GM18858 (cell line): Measurements from ENCODE around the gene ECE1.

Experiments used
- ATAC-seq: cut with Tn5 transposase; IDR thresholded peaks from one replicate; pipeline ENCODE4 v1.9.1; 2021; ENCODE audit not compliant: unreplicated experiment

ECE1 gene

DNA sequence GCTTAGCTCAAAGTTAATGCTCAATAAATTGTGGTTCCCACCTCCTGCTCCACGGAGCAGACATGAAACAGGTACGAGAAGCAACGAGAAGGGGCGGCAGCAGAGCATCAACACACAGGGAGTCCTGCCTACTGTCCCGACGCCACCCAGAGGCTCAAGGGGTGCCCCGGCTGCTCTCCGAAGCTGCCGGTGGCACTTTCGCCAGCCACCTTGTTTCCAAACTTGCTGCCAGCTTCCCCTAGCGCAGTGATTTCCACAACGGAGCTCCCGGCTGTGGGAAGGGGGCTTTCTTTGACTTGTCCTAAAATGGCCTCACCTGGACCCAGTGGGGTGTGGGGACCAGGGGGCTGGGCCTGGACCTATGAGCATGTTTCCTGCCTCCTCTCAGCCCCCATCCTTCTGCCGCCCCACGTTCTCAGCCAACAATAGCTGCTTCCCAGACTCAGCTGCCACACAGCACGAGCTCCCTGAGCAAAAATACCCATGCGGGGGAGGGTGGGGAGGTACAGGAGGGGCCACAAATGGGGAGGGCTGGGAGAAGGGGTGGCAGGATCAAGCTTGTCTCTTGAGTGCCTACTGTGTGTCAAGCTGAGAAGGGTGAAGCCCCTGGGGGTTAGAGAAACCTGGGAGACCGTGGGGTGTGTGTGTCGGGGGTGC, 35.6 kb upstream of the ECE1 start:
- no peak for ATAC-seq

DNA sequence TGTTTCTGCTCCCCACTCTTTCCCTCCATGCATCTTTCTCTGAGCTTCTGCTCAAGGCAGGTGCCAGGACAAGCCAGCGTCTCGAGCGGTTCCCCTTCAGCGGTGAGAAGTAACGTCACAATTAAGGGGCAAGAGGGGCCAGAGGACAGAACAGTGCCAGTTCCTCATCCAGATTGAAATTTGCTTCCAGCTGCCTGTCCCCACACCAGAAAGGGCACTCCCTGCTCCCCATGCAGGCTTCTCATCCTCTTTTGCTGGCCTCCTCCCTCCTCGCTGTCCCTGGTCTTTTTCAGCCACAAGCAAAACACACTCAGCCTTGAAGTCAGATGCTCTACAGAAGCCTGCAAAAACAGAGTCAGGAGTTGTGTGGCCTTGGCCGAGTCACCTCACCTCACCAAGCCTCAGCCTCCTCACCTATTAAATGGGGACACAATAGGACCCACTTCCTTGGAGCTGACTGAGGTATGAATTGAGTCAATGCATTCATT, 35.0 kb upstream of the ECE1 start:
- ATAC-seq = no peak

DNA sequence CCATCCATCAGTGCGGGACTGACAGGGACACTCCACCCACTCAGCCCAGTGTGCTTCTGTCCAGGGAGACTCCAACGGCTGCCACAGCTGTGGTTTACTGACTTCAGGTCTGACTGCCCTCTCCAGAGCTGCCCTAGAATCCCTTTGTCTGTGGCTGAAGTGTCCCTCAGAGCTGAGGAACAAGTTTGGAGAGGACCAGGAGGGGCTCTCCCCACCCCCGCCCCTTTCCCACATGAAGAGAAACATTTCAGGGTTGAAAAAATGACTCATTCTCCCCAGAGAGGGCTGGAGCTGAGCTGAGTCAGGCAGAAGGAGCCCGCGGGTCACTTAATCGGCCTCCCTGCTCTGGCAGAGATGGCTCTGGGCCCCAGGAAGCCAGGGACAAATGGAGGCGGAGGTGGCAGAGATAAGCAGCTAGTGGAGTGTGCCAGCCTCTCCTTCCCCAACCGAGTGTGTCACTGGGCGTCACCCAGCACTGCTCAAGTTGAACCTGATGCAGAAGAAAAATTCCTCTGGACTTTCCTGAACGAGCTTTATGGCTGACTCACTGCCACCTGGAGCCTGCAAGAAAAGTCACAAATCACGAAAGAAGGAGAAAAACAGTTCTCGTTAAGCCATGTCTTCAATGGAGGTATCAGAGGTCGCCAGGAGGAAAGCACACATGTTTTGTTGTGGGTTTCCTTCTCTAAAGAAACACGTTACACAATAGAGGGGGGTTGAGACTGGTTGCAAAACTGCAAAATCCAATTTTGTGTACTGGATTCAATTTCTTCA, 34.3 kb upstream of the ECE1 start:
- no peak for ATAC-seq

DNA sequence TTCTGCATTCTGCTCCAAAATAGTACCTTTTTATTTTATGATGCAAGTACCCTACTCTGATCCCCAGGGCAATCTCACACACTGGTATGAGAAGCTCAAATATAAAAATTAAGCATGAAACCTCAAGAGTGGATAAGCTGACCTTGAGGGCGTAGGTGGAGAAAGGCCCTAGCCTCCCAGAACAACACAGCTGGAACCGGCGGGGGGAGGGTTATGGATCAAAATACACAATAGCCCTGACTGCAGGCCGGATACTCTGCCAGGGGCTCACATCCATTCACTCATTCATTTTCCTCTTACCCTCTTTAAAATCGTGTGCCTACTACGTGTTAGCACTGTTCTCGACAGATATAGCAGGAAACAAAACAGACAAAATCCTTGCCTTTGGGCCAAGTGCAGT, 32.8 kb upstream of the ECE1 start:
- no peak for ATAC-seq

DNA sequence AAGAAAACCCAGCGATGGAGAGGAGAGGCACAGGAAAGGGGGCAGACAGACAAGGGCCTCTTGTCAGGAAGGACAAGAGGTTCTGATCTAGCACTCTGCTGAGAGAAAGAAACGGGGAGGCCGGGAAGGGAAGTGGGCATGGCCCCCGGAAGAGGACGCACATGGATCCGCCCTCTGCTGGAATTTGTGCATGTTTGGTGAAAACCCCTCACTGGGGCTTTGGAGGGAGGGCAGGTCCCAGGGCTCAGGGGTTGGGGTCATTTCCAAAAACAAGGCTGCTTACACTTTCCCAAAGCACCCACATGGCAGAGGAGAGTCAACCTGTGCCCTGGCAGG, 32.4 kb upstream of the ECE1 start:
- ATAC-seq = no peak

DNA sequence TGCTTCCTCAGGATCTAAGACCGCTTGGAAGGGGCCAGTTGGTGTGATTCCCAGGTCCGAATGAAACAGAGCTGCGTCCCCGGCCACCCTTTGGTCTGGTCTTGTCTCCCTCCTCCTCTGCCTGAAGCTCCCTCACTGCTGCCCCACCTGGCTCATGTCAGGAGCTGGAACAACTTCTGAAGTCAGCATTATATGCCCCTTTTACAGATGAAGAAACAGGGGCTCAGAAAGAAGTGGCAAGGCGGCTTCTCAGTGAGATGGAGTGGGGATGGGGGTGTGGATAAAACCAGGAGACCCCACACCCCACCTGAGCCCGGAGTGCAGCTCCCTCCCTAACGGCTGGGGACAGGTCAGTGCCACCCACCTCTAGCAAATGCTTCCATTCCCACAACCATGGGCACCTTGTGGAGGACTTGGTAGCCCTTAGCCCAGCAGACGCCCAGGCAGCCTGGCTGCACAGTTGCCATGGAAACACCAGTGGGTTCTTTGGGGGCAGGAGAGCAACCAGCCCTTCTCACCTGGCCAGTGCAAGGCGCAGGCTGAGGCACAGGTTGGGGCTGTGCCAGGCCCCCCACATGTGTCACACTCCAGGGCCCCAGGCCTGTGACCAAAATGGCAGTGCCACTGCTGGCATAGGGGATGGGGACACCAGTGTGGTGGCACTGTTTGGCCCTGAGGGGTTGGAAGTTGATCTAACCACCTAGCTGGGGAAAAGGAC, 31.9 kb upstream of the ECE1 start:
- no peak for ATAC-seq

DNA sequence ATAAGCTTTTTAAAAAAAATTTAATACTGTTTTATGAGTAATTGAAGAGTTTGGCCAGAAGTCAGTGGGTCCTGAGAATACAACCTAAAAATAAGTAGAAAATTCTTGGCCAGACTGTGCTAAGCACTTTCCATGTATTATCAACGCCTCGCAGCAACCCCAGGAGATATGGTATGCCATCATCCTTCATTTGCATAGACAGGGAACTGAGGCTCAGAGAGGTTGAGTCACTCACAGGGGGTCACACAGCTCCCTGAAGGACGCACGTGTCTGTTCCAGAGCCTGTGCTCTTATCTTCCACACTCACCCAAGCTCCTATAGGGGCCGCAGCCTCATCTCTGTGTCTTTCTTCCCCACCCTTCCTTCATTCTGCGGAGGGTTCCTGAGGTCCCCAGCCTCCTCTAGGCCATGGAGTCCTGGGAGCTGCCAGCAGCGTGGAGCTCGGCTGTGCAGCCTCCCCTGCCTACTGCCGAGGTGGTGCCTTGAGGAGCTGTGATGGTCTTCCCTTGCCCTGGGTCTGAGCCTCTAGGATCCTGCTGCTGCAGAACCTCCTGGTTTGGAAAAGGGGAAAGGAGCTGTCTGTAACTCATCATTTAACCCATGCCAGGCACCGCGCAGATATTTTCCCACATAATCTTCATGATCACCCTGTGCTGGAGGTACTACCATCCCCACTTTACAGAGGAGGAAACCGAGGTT, 30.3 kb upstream of the ECE1 start:
- no peak for ATAC-seq

DNA sequence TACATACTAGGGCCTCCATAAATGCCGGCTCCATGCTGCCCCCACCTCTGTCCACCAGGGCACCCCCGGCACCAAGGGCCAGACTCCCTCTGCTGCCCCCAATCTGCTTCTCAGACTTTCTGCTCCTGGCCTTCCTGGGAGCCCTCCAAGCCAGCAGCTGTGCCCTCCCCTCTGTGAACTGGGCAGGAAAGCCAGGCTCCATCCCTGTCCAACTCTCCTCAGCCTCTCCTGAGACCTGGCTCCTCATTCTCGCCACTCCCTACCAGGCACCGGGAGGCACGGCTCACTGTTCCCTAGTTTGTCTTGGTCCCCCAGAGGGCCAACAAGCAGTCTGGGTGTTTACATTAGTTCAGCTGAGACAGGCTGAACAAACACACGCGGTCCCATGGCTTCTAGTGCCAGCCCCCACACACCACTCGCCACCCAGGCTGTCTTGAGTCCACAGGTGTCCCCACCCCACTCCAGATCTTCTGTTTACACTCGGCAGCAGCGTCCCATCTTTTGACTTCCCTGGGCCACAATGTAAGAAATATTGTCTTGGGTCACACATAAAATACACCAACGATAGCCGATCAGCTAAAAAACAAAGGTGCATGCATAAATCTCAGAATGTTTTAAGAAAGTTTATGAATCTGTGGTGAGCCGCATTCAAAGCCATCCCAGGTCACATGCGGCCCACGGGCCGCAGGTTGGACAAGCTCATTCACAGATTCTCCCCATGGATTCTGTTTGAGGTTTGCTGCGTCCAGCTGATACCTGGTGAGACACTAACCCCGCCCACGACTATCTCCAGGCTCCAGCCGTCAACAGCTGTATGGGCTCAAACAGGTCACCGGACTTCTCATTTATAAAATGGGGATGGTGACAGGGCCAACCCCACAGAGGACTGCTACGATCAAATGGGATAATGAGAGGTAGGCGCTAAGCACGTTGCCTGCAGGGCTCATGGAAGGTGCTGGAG, 29.5 kb upstream of the ECE1 start:
- no peak for ATAC-seq

DNA sequence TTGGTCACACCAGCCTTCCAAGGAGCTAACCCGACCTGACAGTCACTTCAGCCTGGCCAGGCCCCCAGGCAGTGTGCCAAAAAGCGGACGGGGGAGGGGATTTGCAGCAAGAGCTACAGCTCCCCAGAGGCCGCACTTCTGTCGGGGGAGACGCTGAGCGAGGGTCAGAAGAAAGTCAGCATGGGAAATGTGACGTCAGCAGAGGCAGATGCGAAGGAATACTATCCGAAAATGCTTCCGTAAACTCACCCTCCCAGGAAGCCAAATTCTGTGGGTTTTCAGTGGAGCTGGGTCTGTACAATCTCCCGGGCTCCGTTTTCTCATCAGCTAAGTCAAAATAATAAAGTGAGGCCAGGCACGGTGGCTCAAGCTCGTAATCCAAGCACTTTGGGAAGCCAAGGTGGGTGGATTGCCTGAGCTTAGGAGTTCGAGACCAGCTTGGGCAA, 28.5 kb upstream of the ECE1 start:
- no peak for ATAC-seq

DNA sequence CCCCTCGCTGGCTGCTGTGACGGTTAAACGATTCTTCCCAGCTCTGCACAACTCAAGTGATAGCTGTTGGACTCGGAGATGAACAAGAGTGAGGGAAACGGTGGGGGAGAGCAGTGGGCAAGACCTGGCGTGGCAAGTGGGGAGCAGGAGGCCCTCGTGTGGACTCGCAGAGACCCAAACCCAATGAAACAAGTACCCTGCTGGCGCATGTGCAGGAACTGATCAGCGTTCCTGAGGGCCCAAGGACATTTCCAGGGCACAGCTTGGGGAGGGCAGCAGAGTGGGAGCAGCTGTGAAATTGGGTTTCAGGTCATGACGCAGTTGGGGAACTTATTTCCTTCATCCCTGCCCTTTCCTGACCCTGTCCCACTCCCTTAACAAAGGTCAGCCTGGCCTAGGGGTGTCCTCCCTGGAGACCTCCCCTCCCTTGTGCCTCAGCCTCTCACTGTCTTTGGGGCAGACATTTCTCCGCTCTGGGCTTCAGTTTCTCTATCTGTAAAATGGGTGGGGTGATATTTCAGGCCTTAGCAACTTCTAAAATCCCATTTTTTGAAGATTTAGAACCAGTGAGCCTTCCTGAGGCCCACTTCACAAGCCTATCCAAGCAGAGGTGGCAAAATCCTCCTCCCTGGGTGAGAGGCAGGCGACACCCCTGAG, 27.9 kb upstream of the ECE1 start:
- ATAC-seq = no peak

DNA sequence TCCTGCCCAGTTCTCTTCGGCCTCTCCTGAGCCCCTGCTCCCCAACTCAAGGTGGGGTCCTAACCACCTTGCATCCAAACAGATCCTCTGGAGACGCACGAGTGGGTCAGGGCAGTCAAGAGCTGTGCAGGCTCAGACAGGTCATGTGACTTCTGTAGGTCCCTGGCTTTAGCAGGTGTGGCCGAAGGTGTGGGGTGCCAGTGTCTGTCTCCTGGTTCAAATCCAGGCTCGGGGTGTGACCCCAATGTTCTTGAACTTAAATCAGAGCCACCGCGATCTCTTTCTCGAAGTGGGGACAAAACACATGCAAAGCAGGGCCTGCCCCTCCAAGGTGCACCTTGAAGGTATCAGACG, 27.4 kb upstream of the ECE1 start:
- no peak for ATAC-seq

DNA sequence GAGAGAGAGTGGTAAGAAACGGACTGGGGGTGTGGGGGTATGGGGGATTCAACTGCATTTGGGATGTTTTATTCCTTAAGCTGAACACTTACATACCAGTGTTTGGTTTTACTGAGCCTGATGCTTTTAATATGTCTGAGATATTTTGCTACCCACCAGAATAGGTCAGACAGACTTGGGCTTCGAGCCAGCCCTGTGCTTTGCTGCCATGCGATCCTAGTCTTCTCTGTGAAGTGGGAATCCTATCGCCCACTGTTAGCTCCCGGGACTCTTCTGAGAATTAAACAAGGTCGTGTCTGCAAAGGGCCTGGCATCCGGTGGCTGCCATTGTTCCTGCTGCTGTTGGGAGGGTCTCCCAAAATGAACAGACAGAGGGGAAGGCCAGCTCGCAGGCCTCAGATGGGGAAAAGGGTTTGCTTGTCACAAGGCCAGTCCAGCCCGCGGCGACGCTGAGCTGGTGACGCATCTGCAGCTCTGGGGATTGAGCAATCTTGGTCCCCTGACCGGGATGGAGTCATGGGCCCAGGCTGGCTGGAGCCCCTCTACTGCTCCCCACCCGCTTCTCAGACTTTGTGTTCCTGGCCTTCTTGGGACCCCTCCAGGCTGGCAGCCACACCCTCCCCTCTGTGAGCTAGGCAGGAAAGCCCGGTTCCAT, 26.9 kb upstream of the ECE1 start:
- ATAC-seq = no peak

DNA sequence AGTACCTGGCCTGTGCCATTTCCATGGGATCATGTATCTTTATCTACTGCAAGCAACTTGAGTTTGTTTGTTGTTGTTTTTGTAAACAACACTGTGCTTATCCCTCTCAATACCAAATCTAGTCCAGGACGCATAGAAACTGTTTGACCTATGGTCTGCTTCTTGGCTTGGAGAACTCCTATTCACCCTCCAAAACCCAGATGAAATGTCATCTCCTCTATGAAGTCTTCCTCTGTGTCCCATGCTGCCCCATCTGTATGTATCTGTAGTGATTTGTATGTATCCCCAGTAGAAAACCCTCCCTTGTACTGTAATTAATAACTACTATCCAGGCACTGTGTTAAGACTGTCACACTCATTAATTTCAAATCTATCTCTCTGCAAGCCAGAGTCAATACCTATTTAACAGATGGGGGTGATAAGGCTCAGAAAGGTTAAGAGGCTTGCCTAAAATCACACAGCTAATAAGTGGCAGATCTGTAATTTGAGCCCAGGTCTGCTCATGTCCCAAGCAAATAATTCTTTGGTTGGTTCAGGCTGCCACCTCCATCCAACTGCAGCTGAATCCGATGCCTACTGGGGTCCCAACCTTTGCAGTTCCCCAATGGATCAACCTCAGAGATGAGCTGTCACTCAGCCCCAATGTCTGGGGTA, 24.6 kb upstream of the ECE1 start:
- ATAC-seq = no peak

DNA sequence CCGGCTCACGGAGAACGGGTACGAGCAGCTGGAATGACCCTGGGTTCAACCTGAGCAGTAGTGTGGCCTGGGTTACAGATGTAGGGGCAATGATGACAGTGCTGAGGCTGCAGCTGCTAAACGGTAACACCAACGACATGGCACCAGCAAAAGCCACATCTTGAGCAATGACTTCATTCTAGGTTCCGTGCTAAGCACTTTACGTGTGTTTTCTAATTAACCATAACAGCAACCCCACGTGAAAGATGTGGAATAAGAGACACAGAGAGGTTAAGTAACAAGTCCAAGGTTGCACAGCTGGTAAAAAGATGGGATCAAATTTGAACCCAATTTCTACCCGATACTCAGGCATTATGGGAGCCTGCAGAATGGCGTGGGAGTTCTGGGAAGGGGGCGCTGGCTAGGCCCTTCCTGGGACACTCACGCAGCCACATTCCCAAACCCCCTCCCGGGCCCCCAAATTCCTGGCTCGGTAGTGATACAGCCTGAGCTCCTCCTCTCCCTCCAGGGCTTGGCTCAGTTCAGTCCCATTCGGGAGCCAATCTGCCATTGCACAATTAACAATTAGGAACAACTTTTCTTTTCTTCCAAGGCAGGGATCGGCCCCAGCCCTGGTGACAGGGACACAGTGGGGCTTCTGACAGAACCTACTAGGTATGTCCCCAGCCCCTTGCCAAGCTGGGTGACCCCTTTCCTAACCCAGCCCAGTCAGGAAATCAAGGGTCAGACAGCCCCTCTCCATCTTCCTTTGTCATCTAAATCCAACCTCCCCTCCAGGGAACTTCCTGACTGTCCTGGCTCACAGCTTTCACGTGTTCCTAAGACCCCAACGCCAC, 23.8 kb upstream of the ECE1 start:
- no peak for ATAC-seq

DNA sequence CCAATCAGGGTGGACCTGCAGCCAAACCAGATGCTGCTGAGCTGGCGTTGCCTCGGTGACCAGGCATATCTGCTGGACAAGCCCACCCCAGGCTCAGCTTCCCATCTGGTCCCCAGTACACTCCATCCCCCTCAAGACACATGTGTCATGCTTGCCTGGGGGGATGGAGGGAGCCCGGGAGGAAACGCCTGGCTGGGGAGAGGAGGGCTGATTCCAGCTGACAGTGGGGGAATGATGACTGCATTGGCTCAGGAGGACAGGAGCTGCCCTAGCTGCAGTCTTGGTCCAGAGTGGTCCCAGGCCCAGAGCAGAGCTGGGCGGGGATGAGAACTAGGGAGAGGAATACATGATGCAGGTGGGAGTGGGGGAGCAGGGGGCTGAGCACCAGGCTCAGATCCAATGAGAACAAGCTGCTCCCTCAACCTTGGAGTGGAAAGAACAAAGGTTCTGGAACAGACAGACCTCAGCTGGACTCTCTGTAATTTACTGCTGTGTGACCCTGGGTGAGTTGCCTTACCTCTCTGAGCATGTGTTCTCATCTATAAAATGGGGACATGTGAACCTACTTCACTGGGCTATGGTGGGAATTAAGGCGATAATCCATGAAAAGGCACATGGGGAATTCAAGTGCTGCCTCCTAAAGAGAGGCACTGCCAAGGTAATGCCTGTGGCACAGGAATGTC, 23.1 kb upstream of the ECE1 start:
- ATAC-seq = no peak

DNA sequence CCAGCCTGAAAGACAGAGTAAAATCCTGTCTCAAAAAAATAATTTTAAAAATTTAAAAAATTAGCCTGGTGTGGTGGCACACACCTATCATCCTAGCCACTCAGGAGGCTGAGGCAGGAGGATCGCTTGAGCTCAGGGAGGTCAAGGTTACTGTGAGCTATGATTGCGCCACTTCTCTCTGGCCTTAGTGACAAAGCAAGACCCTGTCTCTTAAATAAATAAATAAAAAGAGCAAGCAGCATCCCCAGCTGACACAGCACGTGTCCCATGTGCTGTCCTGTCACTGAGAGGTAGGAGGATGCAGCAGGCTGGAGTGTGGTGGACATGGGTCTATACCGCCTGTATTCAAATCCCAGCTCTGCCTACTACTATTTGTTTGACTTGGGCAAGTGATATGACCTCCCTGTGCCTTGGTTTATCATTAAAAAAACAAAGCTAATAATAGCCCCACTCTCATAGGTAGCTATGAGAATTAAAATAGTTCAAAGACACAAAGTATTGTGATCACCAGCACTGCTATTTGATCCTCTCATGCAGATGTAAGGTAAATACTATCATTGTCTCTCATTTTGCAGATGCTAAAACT, 22.2 kb upstream of the ECE1 start:
- ATAC-seq = no peak

DNA sequence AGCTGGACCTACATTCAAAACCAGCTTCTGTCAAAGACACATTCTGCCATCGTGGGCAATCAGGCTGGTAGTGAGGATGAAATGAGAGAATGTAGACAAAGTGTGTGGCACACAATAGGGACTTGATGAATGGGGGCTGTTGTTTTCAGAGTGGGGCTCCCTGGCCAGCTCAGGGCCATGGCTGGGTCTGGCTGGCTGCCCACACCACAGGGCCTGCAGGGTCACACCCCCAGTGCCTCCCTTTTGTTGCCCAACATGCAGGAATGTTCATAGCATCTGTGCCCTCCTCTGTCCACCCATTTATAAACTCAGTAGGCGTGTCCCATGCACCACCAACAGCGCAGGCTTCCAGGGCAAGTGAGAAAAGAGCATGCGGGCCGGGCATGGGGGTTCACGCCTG, 20.8 kb upstream of the ECE1 start:
- no peak for ATAC-seq
